CD14-positive monocyte (primary cell): ENCODE results near the gene RABEPK. TPM values are rescaled to one million over a fixed set of nuclear protein-coding genes. Genes with fewer than 3 reads are reported as not detected.

Experiments
- DNase-seq, 3 donors: peaks; one replicate each; pipeline ENCODE4 v3.0.0-alpha.2; 2011 to 2022
- H2AFZ ChIP-seq: 2 replicates; pipeline ENCODE4 v1.6.0; 2012; ENCODE audit warnings: mild to moderate bottlenecking, low read depth, low read length, inconsistent platforms; ENCODE audit not compliant: insufficient read depth, poor library complexity, severe bottlenecking
- H3K27ac ChIP-seq, 2 donors: 1 replicate in 1 of 2; 2 replicates in 1 of 2; pipeline ENCODE4 v1.5.1; 2012 to 2013; ENCODE audit warnings: low read length in 2 of 2, control low read depth in 1 of 2, inconsistent platforms in 1 of 2, low read depth in 1 of 2, mild to moderate bottlenecking in 1 of 2
- H3K27me3 ChIP-seq, 2 donors: one replicate each; pipeline versions ENCODE4 v1.6.0 to v1.6.1; 2011 to 2013; ENCODE audit warnings: low read length in 2 of 2; ENCODE audit not compliant: control insufficient read depth in 2 of 2, insufficient read depth in 2 of 2
- H3K36me3 ChIP-seq, 2 donors: replicated peaks in 1 of 2; 1 replicate in 1 of 2; 2 replicates in 1 of 2; pipeline versions ENCODE4 v1.5.1 to v1.6.1; 2012 to 2013; ENCODE audit warnings: low read length in 2 of 2, control low read depth in 1 of 2, inconsistent platforms in 1 of 2, mild to moderate bottlenecking in 1 of 2; ENCODE audit not compliant: insufficient read depth in 2 of 2, control insufficient read depth in 1 of 2
- H3K4me1 ChIP-seq, 2 donors: 1 replicate in 1 of 2; 2 replicates in 1 of 2; pipeline versions ENCODE4 v1.5.1 to v1.6.1; 2012 to 2013; ENCODE audit warnings: low read length in 2 of 2, control low read depth in 1 of 2, inconsistent platforms in 1 of 2, mild to moderate bottlenecking in 1 of 2, moderate library complexity in 1 of 2; ENCODE audit not compliant: insufficient read depth in 2 of 2, control insufficient read depth in 1 of 2
- H3K4me2 ChIP-seq: replicated peaks from 2 replicates; pipeline ENCODE3; 2012; ENCODE audit warnings: low read length, moderate library complexity, mild to moderate bottlenecking; ENCODE audit not compliant: poor library complexity, severe bottlenecking; ENCODE audit errors: extremely low read depth
- H3K4me3 ChIP-seq, 3 experiments: fragments of 200-600 bp in 1 of 3; sonication (generic) in 1 of 3; replicated peaks in 1 of 3; 1 replicate in 2 of 3; 2 replicates in 1 of 3; pipeline ENCODE4 v1.5.1; 2011 to 2013; ENCODE audit warnings: low read length in 3 of 3, mild to moderate bottlenecking in 3 of 3, control low read depth in 2 of 3, low read depth in 2 of 3, inconsistent platforms in 1 of 3, moderate library complexity in 1 of 3
- H3K79me2 ChIP-seq: 2 replicates; pipeline ENCODE4 v1.6.0; 2012; ENCODE audit warnings: mild to moderate bottlenecking, control low read depth, inconsistent platforms, low read length, moderate library complexity; ENCODE audit not compliant: insufficient read depth
- H3K9ac ChIP-seq: 2 replicates; pipeline ENCODE4 v1.6.0; 2017; ENCODE audit warnings: low read length, mild to moderate bottlenecking; ENCODE audit not compliant: insufficient read depth, poor library complexity, severe bottlenecking
- H3K9me3 ChIP-seq, 2 donors: replicated peaks in 1 of 2; 1 replicate in 1 of 2; 2 replicates in 1 of 2; pipeline versions ENCODE4 v1.5.1 to v1.6.1; 2012 to 2013; ENCODE audit warnings: low read length in 2 of 2, control low read depth in 1 of 2; ENCODE audit not compliant: control insufficient read depth in 1 of 2, insufficient read depth in 1 of 2
- H4K20me1 ChIP-seq: 2 replicates; pipeline ENCODE4 v1.6.0; 2012; ENCODE audit warnings: mild to moderate bottlenecking, low read length, control low read depth, moderate library complexity; ENCODE audit not compliant: insufficient read depth
- H3K27ac Mint-ChIP-seq, 7 donors: one replicate each; pipeline ENCODE4 v1.8.0; 2020; ENCODE audit warnings: mild to moderate bottlenecking in 7 of 7, mixed read lengths in 7 of 7, moderate library complexity in 6 of 7, inconsistent platforms in 2 of 7
- H3K27me3 Mint-ChIP-seq, 3 donors: one replicate each; pipeline ENCODE4 v1.8.0; 2021 to 2022; ENCODE audit warnings: low read depth in 3 of 3, mild to moderate bottlenecking in 3 of 3, mixed read lengths in 3 of 3, moderate library complexity in 3 of 3, inconsistent platforms in 1 of 3
- H3K36me3 Mint-ChIP-seq, 2 donors: one replicate each; pipeline ENCODE4 v1.8.0; 2020; ENCODE audit warnings: mixed read lengths in 2 of 2, inconsistent platforms in 1 of 2, mild to moderate bottlenecking in 1 of 2
- H3K4me1 Mint-ChIP-seq: one replicate; pipeline ENCODE4 v1.8.0; 2020; ENCODE audit warnings: mild to moderate bottlenecking, mixed read lengths
- H3K4me3 Mint-ChIP-seq, 2 donors: one replicate each; pipeline ENCODE4 v1.8.0; 2020; ENCODE audit warnings: mild to moderate bottlenecking in 2 of 2, mixed read lengths in 2 of 2, moderate library complexity in 1 of 2
- H3K9me3 Mint-ChIP-seq, 7 donors: one replicate each; pipeline ENCODE4 v1.8.0; 2020 to 2022; ENCODE audit warnings: mixed read lengths in 7 of 7, mild to moderate bottlenecking in 6 of 7, moderate library complexity in 6 of 7, inconsistent platforms in 2 of 7
- WGBS: methylation state at CpG from one replicate; pipeline ENCODE4 v1.1.5; 2013; ENCODE audit warnings: missing lambda C conversion rate; ENCODE audit not compliant: insufficient coverage; 5-methylcytosine and 5-hydroxymethylcytosine counted together
- intact Hi-C, 2 donors: fragments of 100-400 bp; cut with micrococcal nuclease; formaldehyde crosslinking; loops; one replicate each; pipeline versions ENCODE4 v1.15.0 to v1.15.1; 2023
- polyA plus RNA-seq, 3 donors: library from polyadenylated mRNA; depleted of rRNA in 1 of 3; unstranded in 2 of 3; stranded (reverse) in 1 of 3; fragments of 300-500 nt in 2 of 3; fragments of >200 nt in 1 of 3; fragmentation: Illumina TruSeq in 2 of 3; gene quantifications; 1 replicate in 2 of 3; 2 replicates in 1 of 3; pipeline ENCODE4 v1.2.3, GENCODE V29; 2012 to 2021
- TF ChIP-seq, protein P1 (sequence below): fragments of 200-600 bp; IDR thresholded peaks from one replicate; pipeline ENCODE4 v1.8.0; 2022; ENCODE audit warnings: antibody characterized with exemption, mild to moderate bottlenecking

The RABEPK gene
- polyA plus RNA-seq, 3 donors, result 9.5 to 18.5 (median 17.5) TPM

DNA sequence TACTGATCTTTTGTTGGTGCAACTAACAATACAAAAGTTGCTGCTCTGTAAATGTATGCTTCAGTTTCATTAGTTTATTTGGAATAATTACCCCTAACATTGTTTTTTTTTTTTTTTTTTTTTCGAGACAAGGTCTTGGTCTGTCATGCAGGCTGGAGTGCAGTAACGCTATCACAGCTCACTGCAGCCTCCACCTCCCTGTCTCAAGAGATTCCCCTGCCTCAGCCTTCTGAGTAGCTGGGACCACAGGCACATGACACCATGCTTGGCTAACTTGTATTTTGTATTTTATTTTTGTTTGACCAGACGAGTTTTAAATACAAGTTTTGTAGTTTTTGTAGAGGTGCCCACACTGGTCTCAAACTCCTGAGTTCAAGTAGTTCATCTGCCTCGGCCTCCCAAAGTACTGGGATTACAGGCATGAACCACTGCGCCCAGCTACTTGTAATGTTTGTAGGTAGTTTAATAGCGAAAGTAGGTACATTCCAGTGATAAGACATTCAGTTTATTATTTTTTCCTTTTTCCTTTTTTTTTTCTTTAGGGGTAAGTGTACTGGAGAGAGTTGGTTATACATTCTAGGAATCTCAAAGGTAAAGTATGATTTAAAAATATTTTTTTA, 68.2 kb downstream of the RABEPK start:
- no peak overlapping the region for H2AFZ ChIP-seq
- intact Hi-C loops, result loop anchor here in 1 of 2 donors (10.0 kb wide), 1 partner anchor 74 kb away; no protein-coding TSS in a partner anchor
- no peaks in the 10 kb centered on the region for H3K9me3 ChIP-seq
- WGBS, result no CpG with 5 or more reads among the region's 6 CpGs
- peaks cover 84% of the 10 kb centered on the region for H4K20me1 ChIP-seq
- H3K4me1 ChIP-seq, result peaks cover 11 to 16% of the 10 kb centered on the region in 2 donors
- peaks cover 99% of the 10 kb centered on the region for H3K79me2 ChIP-seq
- H3K4me3 Mint-ChIP-seq, result no peak overlapping the region
- H3K27me3 Mint-ChIP-seq, result no peaks in the 10 kb centered on the region
- no peak overlapping the region for H3K9ac ChIP-seq
- TF ChIP-seq, protein P1, sequence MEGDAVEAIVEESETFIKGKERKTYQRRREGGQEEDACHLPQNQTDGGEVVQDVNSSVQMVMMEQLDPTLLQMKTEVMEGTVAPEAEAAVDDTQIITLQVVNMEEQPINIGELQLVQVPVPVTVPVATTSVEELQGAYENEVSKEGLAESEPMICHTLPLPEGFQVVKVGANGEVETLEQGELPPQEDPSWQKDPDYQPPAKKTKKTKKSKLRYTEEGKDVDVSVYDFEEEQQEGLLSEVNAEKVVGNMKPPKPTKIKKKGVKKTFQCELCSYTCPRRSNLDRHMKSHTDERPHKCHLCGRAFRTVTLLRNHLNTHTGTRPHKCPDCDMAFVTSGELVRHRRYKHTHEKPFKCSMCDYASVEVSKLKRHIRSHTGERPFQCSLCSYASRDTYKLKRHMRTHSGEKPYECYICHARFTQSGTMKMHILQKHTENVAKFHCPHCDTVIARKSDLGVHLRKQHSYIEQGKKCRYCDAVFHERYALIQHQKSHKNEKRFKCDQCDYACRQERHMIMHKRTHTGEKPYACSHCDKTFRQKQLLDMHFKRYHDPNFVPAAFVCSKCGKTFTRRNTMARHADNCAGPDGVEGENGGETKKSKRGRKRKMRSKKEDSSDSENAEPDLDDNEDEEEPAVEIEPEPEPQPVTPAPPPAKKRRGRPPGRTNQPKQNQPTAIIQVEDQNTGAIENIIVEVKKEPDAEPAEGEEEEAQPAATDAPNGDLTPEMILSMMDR, result no peak
- H3K36me3 Mint-ChIP-seq, result peaks cover 31 to 64% of the 10 kb centered on the region in 2 donors
- H3K4me2 ChIP-seq, result no peak overlapping the region
- H3K4me1 Mint-ChIP-seq, result peaks cover 36% of the 10 kb centered on the region
- DNase-seq, result no peak
- peaks cover 3 to 24% of the 10 kb centered on the region in 2 donors for H3K36me3 ChIP-seq
- no peaks in the 10 kb centered on the region for H3K9me3 Mint-ChIP-seq
- H3K4me3 ChIP-seq, result no peak overlapping the region
- no peak overlapping the region for H3K27ac ChIP-seq
- H3K27ac Mint-ChIP-seq, result peak overlapping the region in 2 of 7 donors; percentile 55 to 70
- H3K27me3 ChIP-seq, result no peaks in the 10 kb centered on the region

DNA sequence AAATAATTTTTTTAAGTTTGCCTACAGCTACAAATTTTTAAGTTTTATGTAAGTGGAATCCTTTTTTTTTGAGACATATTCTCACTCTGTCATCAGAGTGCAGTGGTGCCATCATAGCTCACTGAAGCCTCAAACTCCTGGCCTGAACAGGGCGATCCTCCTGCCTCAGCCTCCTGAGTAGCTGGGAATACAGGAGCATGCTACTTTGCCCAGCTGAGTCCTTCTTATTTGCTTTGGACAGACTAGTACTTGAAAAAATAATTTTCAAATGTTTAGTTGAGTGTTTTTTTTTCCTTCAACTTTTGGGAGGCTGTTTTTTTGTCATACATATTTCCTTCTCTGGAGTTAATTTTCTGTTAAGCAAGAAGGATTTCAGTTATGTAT, 68.7 kb downstream of the RABEPK start:
- peaks cover 86% of the 10 kb centered on the region for H4K20me1 ChIP-seq
- no peak overlapping the region for H3K4me3 ChIP-seq
- no peaks in the 10 kb centered on the region for H3K27me3 ChIP-seq
- Mint-ChIP-seq H3K9me3 (no peaks in the 10 kb centered on the region), H3K36me3 (peaks cover 27 to 62% of the 10 kb centered on the region in 2 donors), H3K4me1 (peaks cover 33% of the 10 kb centered on the region), H3K4me3 (no peak overlapping the region), H3K27me3 (no peaks in the 10 kb centered on the region), H3K27ac (no peak overlapping the region)
- TF ChIP-seq, protein P1, result no peak
- H3K36me3 ChIP-seq, result peaks cover 3 to 19% of the 10 kb centered on the region in 2 donors
- H3K9me3 ChIP-seq, result no peaks in the 10 kb centered on the region
- intact Hi-C loops, result loop anchor here in 1 of 2 donors (10.0 kb wide), 1 partner anchor 74 kb away; no protein-coding TSS in a partner anchor
- DNase-seq, result no peak
- H2AFZ ChIP-seq, result no peak overlapping the region
- H3K4me2 ChIP-seq, result no peak overlapping the region
- no peak overlapping the region for H3K27ac ChIP-seq
- H3K9ac ChIP-seq, result no peak overlapping the region
- H3K4me1 ChIP-seq, result peaks cover 11 to 18% of the 10 kb centered on the region in 2 donors
- 80% methylated on average over 1 of the region's 1 CpG for WGBS
- H3K79me2 ChIP-seq, result peaks cover 99% of the 10 kb centered on the region
